Measurements from ENCODE around the gene PLAGL1. TPM values are rescaled to one million over a fixed set of nuclear protein-coding genes. Genes with fewer than 3 reads are reported as not detected.
"Not testable (repeated sequence)": the region's sequence is repeated elsewhere in the genome, so short reads cannot be mapped to it uniquely, and the experiment has no call there.

Gene PLAGL1
- total RNA-seq, 1 donor from 2014 or later = 22.1 TPM

- TF ChIP-seq, protein P1, sequence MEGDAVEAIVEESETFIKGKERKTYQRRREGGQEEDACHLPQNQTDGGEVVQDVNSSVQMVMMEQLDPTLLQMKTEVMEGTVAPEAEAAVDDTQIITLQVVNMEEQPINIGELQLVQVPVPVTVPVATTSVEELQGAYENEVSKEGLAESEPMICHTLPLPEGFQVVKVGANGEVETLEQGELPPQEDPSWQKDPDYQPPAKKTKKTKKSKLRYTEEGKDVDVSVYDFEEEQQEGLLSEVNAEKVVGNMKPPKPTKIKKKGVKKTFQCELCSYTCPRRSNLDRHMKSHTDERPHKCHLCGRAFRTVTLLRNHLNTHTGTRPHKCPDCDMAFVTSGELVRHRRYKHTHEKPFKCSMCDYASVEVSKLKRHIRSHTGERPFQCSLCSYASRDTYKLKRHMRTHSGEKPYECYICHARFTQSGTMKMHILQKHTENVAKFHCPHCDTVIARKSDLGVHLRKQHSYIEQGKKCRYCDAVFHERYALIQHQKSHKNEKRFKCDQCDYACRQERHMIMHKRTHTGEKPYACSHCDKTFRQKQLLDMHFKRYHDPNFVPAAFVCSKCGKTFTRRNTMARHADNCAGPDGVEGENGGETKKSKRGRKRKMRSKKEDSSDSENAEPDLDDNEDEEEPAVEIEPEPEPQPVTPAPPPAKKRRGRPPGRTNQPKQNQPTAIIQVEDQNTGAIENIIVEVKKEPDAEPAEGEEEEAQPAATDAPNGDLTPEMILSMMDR (conservative IDR thresholded peaks at IDR 0.05; ENCODE audit: low read depth, low read length) = no peak
Measured at GRCh38 chr6:143937668-143937970, 70.4 kb downstream of the PLAGL1 start.

GRCh38 chr6:143936778-143937667 is 71.0 kb downstream of the PLAGL1 start:
- TF ChIP-seq, protein P1 (conservative IDR thresholded peaks at IDR 0.05; ENCODE audit: low read depth, low read length) = no peak
- H3K4me3 ChIP-seq (ENCODE audit: low read depth, low read length) = no peak overlapping the region
- no peak for DNase-seq (ENCODE audit: low read depth)

More at GRCh38 chr6:143937668-143937970, 70.4 kb downstream of the PLAGL1 start:
- no peak for DNase-seq (ENCODE audit: low read depth)
- H3K4me3 ChIP-seq (ENCODE audit: low read depth, low read length) = no peak overlapping the region

- TF ChIP-seq, protein P1 (conservative IDR thresholded peaks at IDR 0.05; ENCODE audit: low read depth, low read length) = no peak
- DNase-seq (ENCODE audit: low read depth) = no peak
- H3K4me3 ChIP-seq (ENCODE audit: low read depth, low read length) = no peak overlapping the region
Measured at GRCh38 chr6:143936347-143936746, 71.7 kb downstream of the PLAGL1 start.

DNA sequence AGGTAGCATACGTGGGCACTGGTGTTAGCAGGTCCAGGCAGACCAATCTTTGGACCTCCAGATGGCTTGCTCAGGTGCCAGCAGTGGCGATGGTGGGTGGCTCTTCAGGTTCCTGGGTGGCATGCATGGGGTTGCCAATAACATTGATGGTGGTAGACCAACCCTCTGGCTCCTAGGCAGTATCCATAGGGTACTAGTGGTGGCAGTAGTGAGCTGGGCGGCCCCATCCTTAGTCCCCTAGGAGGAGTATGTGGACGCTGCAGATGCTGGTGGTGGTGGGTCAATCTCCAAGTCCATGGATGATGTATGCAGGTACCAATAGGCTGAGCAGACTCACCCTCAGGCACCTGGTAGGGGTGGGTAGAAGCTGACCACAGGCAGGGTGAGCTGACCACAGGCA is 73.2 kb downstream of the PLAGL1 start:
- TF ChIP-seq, protein P1 (conservative IDR thresholded peaks at IDR 0.05; ENCODE audit: low read depth, low read length) = no peak
- no peak overlapping the region for H3K4me3 ChIP-seq (ENCODE audit: low read depth, low read length)
- no peak for DNase-seq (ENCODE audit: low read depth)

DNA sequence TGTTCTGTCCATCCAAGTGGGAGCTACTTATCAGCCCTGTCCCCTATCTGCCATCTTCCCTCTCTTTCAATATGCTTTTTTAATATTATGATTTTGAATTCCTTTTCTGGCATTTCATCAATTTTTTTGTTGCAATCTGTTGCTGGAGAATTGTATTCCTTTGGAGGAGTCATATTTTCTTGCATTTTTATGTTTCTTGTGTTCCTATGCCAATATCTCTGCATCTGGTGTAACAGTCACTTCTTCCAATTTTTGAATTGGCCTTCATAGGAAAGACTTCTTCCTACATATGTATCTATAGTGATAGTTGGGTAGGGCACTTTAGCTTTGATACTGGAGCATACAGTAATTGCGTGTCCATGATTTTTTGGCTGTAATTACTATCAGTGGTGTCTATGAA is 73.7 kb downstream of the PLAGL1 start:
- TF ChIP-seq, protein P1 (conservative IDR thresholded peaks at IDR 0.05; ENCODE audit: low read depth, low read length) = no peak
- no peak for DNase-seq (ENCODE audit: low read depth)
- no peak overlapping the region for H3K4me3 ChIP-seq (ENCODE audit: low read depth, low read length)

DNA sequence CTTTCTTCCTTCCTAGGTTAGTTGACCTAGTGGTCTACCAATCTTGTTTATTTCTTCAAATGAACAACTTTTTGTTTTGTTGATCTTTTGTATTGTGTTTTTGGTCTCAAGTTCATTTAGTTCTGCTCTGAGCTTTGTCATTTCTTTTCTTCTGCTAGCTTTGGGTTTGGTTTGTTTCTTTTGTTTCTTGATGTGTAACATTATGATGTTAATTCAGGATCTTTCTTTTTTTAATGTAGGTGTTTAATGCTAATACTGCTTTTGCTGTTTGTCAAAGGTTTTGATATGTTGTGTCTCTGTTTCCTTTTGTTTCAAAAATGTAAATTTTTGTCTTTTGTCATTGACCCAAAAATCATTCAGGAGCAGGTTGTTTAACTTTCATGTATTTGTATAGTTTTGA is 78.1 kb downstream of the PLAGL1 start:
- no peak overlapping the region for H3K4me3 ChIP-seq (ENCODE audit: low read depth, low read length)
- TF ChIP-seq, protein P1 (conservative IDR thresholded peaks at IDR 0.05; ENCODE audit: low read depth, low read length) = no peak
- no peak for DNase-seq (ENCODE audit: low read depth)

GRCh38 chr6:143928853-143929252 is 79.2 kb downstream of the PLAGL1 start:
- DNase-seq (ENCODE audit: low read depth) = no peak
- TF ChIP-seq, protein P1 (conservative IDR thresholded peaks at IDR 0.05; ENCODE audit: low read depth, low read length) = no peak
- H3K4me3 ChIP-seq (ENCODE audit: low read depth, low read length) = no peak overlapping the region

DNA sequence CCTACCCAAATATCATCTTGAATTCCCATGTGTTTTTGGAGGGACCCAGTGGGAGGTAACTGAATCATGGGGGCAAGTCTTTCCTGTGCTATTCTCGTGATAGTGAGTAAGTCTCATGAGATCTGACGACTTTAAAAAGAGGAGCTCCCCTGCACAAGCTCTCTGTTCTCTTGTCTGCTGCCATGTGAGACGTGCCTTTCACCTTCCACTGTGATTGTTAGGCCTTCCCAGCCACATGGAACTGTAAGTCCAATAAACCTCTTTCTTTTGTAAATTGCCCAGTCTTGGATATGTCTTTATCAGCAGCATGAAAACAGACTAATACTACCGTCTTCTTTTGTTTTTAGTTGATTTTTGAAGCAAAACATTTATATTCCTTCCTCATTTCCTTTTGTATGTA is 91.0 kb downstream of the PLAGL1 start:
- DNase-seq (ENCODE audit: low read depth); H3K4me3 ChIP-seq (ENCODE audit: low read depth, low read length): not testable (repeated sequence)

Data from epithelial cell of proximal tubule (primary cell).